Measurements from ENCODE around the gene ATXN7L1. TPM values are rescaled to one million over a fixed set of nuclear protein-coding genes. Genes with fewer than 3 reads are reported as not detected.

Gene ATXN7L1
- total RNA-seq, 4 donors from 2014 or later, result 12.3 to 28.8 (median 21.0) TPM

- H3K36me3 ChIP-seq, result no peaks in the 10 kb centered on the region
- no peaks in the 10 kb centered on the region for H3K27me3 ChIP-seq
- in situ Hi-C loops (cut with MboI; ENCODE audit: low pct_ligation_motif_present in 1 of 4, low pct_unique_long_range_greater_than_20kb in 1 of 4, low sequenced_read_pairs in 3 of 4), result no loop called here
- peaks cover 0 to 2% of the 10 kb centered on the region in 2 donors for H3K9me3 ChIP-seq
- H3K4me1 ChIP-seq, result peaks cover 0 to 12% (median 6%) of the 10 kb centered on the region in 4 donors
- WGBS, 2 donors (ENCODE audit: low coverage in 1 of 2), result 94 to 95% methylated on average over 2 of the region's 2 CpGs
- no peak for TF ChIP-seq POLR2A (IDR thresholded peaks at IDR 0.05)
- no peak for TF ChIP-seq EP300 (IDR thresholded peaks at IDR 0.05; ENCODE audit: low read depth)
- TF ChIP-seq POLR2AphosphoS5 (IDR thresholded peaks at IDR 0.05), result no peak
- no peak for TF ChIP-seq CTCF (IDR thresholded peaks at IDR 0.05)
- DNase-seq, result no peak
- no peak overlapping the region for H3K27ac ChIP-seq
- no peak overlapping the region for H3K4me3 ChIP-seq
- intact Hi-C loops (cut with DNase I; ENCODE audit: low total_unique reads), result no loop called here
Measured at GRCh38 chr7:105585850-105586500, 290.4 kb downstream of the ATXN7L1 start.

GRCh38 chr7:105584165-105584564 is 292.2 kb downstream of the ATXN7L1 start:
- Histone ChIP-seq H3K4me1 (peaks cover 0 to 10% (median 7%) of the 10 kb centered on the region in 4 donors), H3K27me3 (no peaks in the 10 kb centered on the region), H3K4me3 (no peak overlapping the region), H3K9me3 (peaks cover 0 to 2% of the 10 kb centered on the region in 2 donors), H3K27ac (no peak overlapping the region), H3K36me3 (no peaks in the 10 kb centered on the region)
- in situ Hi-C loops (cut with MboI; ENCODE audit: low pct_ligation_motif_present in 1 of 4, low pct_unique_long_range_greater_than_20kb in 1 of 4, low sequenced_read_pairs in 3 of 4) (no loop called here), intact Hi-C loops (cut with DNase I; ENCODE audit: low total_unique reads) (no loop called here)
- TF ChIP-seq CTCF (IDR thresholded peaks at IDR 0.05) (no peak), POLR2AphosphoS5 (IDR thresholded peaks at IDR 0.05) (no peak), EP300 (IDR thresholded peaks at IDR 0.05; ENCODE audit: low read depth) (no peak), POLR2A (IDR thresholded peaks at IDR 0.05) (no peak)
- no peak for DNase-seq
- 92 to 96% methylated on average over 5 of the region's 5 CpGs for WGBS, 2 donors (ENCODE audit: low coverage in 1 of 2)

- no peak for DNase-seq
- Histone ChIP-seq H3K4me1 (peaks cover 0 to 8% (median 7%) of the 10 kb centered on the region in 4 donors), H3K9me3 (peaks cover 0 to 2% of the 10 kb centered on the region in 2 donors), H3K27ac (no peak overlapping the region), H3K27me3 (no peaks in the 10 kb centered on the region), H3K36me3 (no peaks in the 10 kb centered on the region), H3K4me3 (no peak overlapping the region)
- no peak for TF ChIP-seq EP300 (IDR thresholded peaks at IDR 0.05; ENCODE audit: low read depth)
- intact Hi-C loops (cut with DNase I; ENCODE audit: low total_unique reads), result no loop called here
- 90% methylated on average over 19 of the region's 39 CpGs; no CpG with 5 or more reads in 1 of the 2 donors for WGBS, 2 donors (ENCODE audit: low coverage in 1 of 2)
- in situ Hi-C loops (cut with MboI; ENCODE audit: low pct_ligation_motif_present in 1 of 4, low pct_unique_long_range_greater_than_20kb in 1 of 4, low sequenced_read_pairs in 3 of 4), result no loop called here
Measured at GRCh38 chr7:105583061-105583460, 293.3 kb downstream of the ATXN7L1 start.

- no peak for TF ChIP-seq EP300 (IDR thresholded peaks at IDR 0.05; ENCODE audit: low read depth)
- peak; percentile 60 for DNase-seq
- intact Hi-C loops (cut with DNase I; ENCODE audit: low total_unique reads) (no loop called here), in situ Hi-C loops (cut with MboI; ENCODE audit: low pct_ligation_motif_present in 1 of 4, low pct_unique_long_range_greater_than_20kb in 1 of 4, low sequenced_read_pairs in 3 of 4) (no loop called here)
- 11 to 25% methylated on average over 4 to 36 of the region's 36 CpGs for WGBS, 2 donors (ENCODE audit: low coverage in 1 of 2)
- Histone ChIP-seq H3K4me1 (peaks cover 0 to 8% (median 7%) of the 10 kb centered on the region in 4 donors), H3K9me3 (peaks cover 0 to 2% of the 10 kb centered on the region in 2 donors), H3K36me3 (no peaks in the 10 kb centered on the region), H3K4me3 (peak within 1 kb of the TSS in 2 of 4 donors; percentile 20 to 41), H3K27me3 (no peaks in the 10 kb centered on the region), H3K27ac (no peak within 1 kb of the TSS)
Measured at GRCh38 chr7:105581066-105581811, 295.2 kb downstream of the ATXN7L1 start, which contains the start of gene EFCAB10. Gene EFCAB10 (minus strand): TSS chr7:105581493. CDS start chr7:105581463, 30 bp downstream.

GRCh38 chr7:105580022-105580740 is 296.2 kb downstream of the ATXN7L1 start:
- Histone ChIP-seq H3K4me3 (no peak overlapping the region), H3K4me1 (peaks cover 0 to 8% (median 7%) of the 10 kb centered on the region in 4 donors), H3K9me3 (peaks cover 0 to 2% of the 10 kb centered on the region in 2 donors), H3K27ac (no peak overlapping the region), H3K27me3 (no peaks in the 10 kb centered on the region), H3K36me3 (no peaks in the 10 kb centered on the region)
- in situ Hi-C loops (cut with MboI; ENCODE audit: low pct_ligation_motif_present in 1 of 4, low pct_unique_long_range_greater_than_20kb in 1 of 4, low sequenced_read_pairs in 3 of 4) (no loop called here), intact Hi-C loops (cut with DNase I; ENCODE audit: low total_unique reads) (no loop called here)
- TF ChIP-seq EP300 (IDR thresholded peaks at IDR 0.05; ENCODE audit: low read depth), result no peak
- TF ChIP-seq POLR2AphosphoS5 (IDR thresholded peaks at IDR 0.05), result no peak
- no peak for TF ChIP-seq CTCF (IDR thresholded peaks at IDR 0.05)
- TF ChIP-seq POLR2A (IDR thresholded peaks at IDR 0.05), result no peak
- no peak for DNase-seq
- 86 to 90% methylated on average over 16 to 22 of the region's 22 CpGs for WGBS, 2 donors (ENCODE audit: low coverage in 1 of 2)
